Adrenal gland (tissue), 12 donors: Measurements from ENCODE around the gene ALPG. TPM values are rescaled to one million over a fixed set of nuclear protein-coding genes. Genes with fewer than 3 reads are reported as not detected.
"Not testable (repeated sequence)": the region's sequence is repeated elsewhere in the genome, so short reads cannot be mapped to it uniquely, and the experiment has no call there.

Source experiments
- DNase-seq, 7 donors: peaks; one replicate each; pipeline ENCODE4 v3.0.0-alpha.2; 2019 to 2020
- H3K27ac ChIP-seq, 5 donors: fragments of 200-600 bp; sonication (generic) in 4 of 5; 1 replicate in 3 of 5; 2 replicates in 2 of 5; pipeline versions ENCODE4 v1.5.1 to v1.8.0; 2016 to 2020; ENCODE audit warnings: mild to moderate bottlenecking in 1 of 5
- H3K27me3 ChIP-seq: fragments of 200-600 bp; 2 replicates; pipeline ENCODE4 v1.8.0; 2021
- H3K36me3 ChIP-seq, 2 donors: fragments of 200-600 bp; replicated peaks in 1 of 2; 1 replicate in 1 of 2; 2 replicates in 1 of 2; pipeline versions ENCODE4 v1.5.1 to v1.8.0; 2018 to 2022
- H3K4me1 ChIP-seq, 2 donors: fragments of 200-600 bp; replicated peaks in 1 of 2; 1 replicate in 1 of 2; 2 replicates in 1 of 2; pipeline versions ENCODE4 v1.5.1 to v1.8.0; 2018 to 2021
- H3K4me3 ChIP-seq, 4 donors: fragments of 200-600 bp; sonication (generic) in 3 of 4; one replicate each; pipeline ENCODE4 v1.5.1; 2016 to 2018
- H3K9me3 ChIP-seq, 3 donors: fragments of 200-600 bp; sonication (generic) in 1 of 3; replicated peaks in 1 of 3; 1 replicate in 2 of 3; 2 replicates in 1 of 3; pipeline versions ENCODE4 v1.5.1 to v1.8.0; 2016 to 2021
- CTCF ChIP-seq, 6 experiments: fragments of 450-650 bp in 4 of 6; fragments of 200-600 bp in 2 of 6; sonication (generic) in 1 of 6; IDR thresholded peaks; 1 replicate in 5 of 6; 2 replicates in 1 of 6; pipeline versions ENCODE4 v1.5.1 to v1.8.0; 2016 to 2021; ENCODE audit warnings: antibody characterized with exemption in 6 of 6, mild to moderate bottlenecking in 2 of 6, moderate library complexity in 1 of 6
- POLR2A ChIP-seq, 2 donors: fragments of 450-650 bp; IDR thresholded peaks; one replicate each; pipeline ENCODE4 v1.6.1; 2017; ENCODE audit warnings: antibody characterized with exemption in 2 of 2, mild to moderate bottlenecking in 2 of 2, moderate library complexity in 1 of 2
- WGBS, 4 donors: extraction: QIAGEN DNeasy Blood & Tissue Kit in 2 of 4; methylation state at CpG; one replicate each; pipeline versions ENCODE4 v1.1.5 to v1.1.7; 2013 to 2017; 5-methylcytosine and 5-hydroxymethylcytosine counted together
- intact Hi-C, 2 donors: fragments of 100-400 bp; cut with DNase I; formaldehyde crosslinking; loops; one replicate each; pipeline versions ENCODE4 v1.14.1 to v1.15.0; 2022 to 2023
- polyA plus RNA-seq, 3 donors: library from polyadenylated mRNA; stranded (reverse); fragments of 200-250 nt in 2 of 3; fragments of 350-450 nt in 1 of 3; fragmentation: Illumina TruSeq in 1 of 3; extraction: RNeasy Lipid Tissue Mini Kit (QIAGEN cat#74804) in 1 of 3; gene quantifications; one replicate each; pipeline ENCODE4 v1.2.3, GENCODE V29; 2013 to 2014
- total RNA-seq, 9 donors: library from RNA; depleted of rRNA in 4 of 9; stranded (reverse); fragments of >200 nt in 4 of 9; fragments of 120-200 nt in 1 of 9; fragmentation: NEBNext Ultra II Directional in 1 of 9; extraction: Animal tissue kit (Norgen Biotek cat#: 25700) in 1 of 9; gene quantifications; one replicate each; pipeline versions ENCODE4 v1.1.0 to v1.2.4, GENCODE V29; 2013 to 2023
- donor health status: healthy with polysubstance abuse.
- donor health status: Bipolar disorder and iron deficiency.
- donor health status: DM: yes; HTN: yes; CAD: no.
- donor health status: DM: no; HTN: no; CAD: no.
- donor health status: DM: no; HTN: no; CAD: no.
- donor health status: DM: yes; HTN: yes; CAD: no.

Gene ALPG
- total and polyA plus RNA-seq, 12 donors: not detected

- Histone ChIP-seq H3K4me1 (no peaks in the 10 kb centered on the region), H3K27ac (no peak overlapping the region), H3K4me3 (no peak overlapping the region), H3K9me3 (no peaks in the 10 kb centered on the region), H3K27me3 (peaks cover 1% of the 10 kb centered on the region), H3K36me3 (no peaks in the 10 kb centered on the region)
- 84 to 91% (median 87%) methylated on average over 6 to 11 of the region's 11 CpGs for WGBS, 4 donors
- no peak for DNase-seq
- intact Hi-C loops: no loop called here
- TF ChIP-seq POLR2A (IDR thresholded peaks at IDR 0.05) (no peak), CTCF (IDR thresholded peaks at IDR 0.05) (no peak)
Observed at GRCh38 chr2:232405943-232406510, 617 bp upstream of the ALPG start.

- H3K9me3 ChIP-seq, DNase-seq, H3K27ac ChIP-seq, H3K36me3 ChIP-seq, H3K4me1 ChIP-seq, H3K27me3 ChIP-seq, H3K4me3 ChIP-seq, intact Hi-C loops: not testable (repeated sequence)
- 88 to 100% (median 90%) methylated on average over 11 to 30 of the region's 30 CpGs for WGBS, 4 donors
Observed at GRCh38 chr2:232407428-232408150, 945 bp downstream of the ALPG start.

- H3K9me3 ChIP-seq, H3K4me3 ChIP-seq, H3K4me1 ChIP-seq, H3K27ac ChIP-seq, DNase-seq, H3K36me3 ChIP-seq, H3K27me3 ChIP-seq, intact Hi-C loops: not testable (repeated sequence)
- 71 to 92% (median 89%) methylated on average over 1 to 10 of the region's 10 CpGs; no CpG with 5 or more reads in 1 of the 4 donors for WGBS, 4 donors
Observed at GRCh38 chr2:232408269-232408668, 1.6 kb downstream of the ALPG start.

GRCh38 chr2:232409617-232410016 is 3.0 kb downstream of the ALPG start:
- H3K4me3 ChIP-seq, intact Hi-C loops, H3K27me3 ChIP-seq, H3K9me3 ChIP-seq, H3K4me1 ChIP-seq, H3K27ac ChIP-seq, H3K36me3 ChIP-seq, DNase-seq: not testable (repeated sequence)
- 26 to 58% (median 39%) methylated on average over 9 to 38 of the region's 40 CpGs for WGBS, 4 donors

GRCh38 chr2:232410238-232410900 is 3.7 kb downstream of the ALPG start:
- no peak overlapping the region for H3K27ac ChIP-seq
- H3K36me3 ChIP-seq: no peaks in the 10 kb centered on the region
- 78 to 92% (median 87%) methylated on average over 3 to 7 of the region's 7 CpGs for WGBS, 4 donors
- no peak overlapping the region for H3K4me3 ChIP-seq
- H3K27me3 ChIP-seq: no peaks in the 10 kb centered on the region
- no peak for DNase-seq
- no peak for TF ChIP-seq CTCF (IDR thresholded peaks at IDR 0.05)
- TF ChIP-seq POLR2A (IDR thresholded peaks at IDR 0.05): no peak
- intact Hi-C loops: no loop called here
- no peaks in the 10 kb centered on the region for H3K4me1 ChIP-seq
- H3K9me3 ChIP-seq: no peaks in the 10 kb centered on the region
